ENCODE results near the gene PTGES3. TPM values are rescaled to one million over a fixed set of nuclear protein-coding genes. Genes with fewer than 3 reads are reported as not detected.
"Not testable (repeated sequence)": the region's sequence is repeated elsewhere in the genome, so short reads cannot be mapped to it uniquely, and the experiment has no call there.

The PTGES3 gene
- total RNA-seq, 6 experiments from 2014 or later, result 70.0 to 184 (median 81.8) TPM

DNA sequence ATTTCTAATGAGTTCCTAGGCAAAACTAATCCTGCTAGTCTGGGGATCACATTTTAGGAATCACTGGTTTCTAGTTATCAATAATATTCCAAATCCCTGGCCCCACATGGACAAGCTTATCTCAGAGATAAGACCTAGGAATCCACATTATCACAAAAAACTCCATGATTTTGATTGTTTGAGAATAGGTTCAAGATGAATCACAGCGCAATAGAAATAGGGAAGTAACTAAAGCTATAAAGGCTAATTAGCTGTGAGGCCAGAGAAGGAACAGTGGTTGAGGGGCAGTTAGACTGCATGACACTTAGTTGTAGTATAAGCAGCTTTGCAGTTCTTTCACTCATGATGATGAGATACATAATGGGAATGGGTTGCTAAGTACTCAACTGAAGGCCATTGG, 29.2 kb downstream of the PTGES3 start:
- WGBS (ENCODE audit: insufficient coverage, low coverage, low lambda C conversion rate, missing lambda C conversion rate), result 71% methylated on average over 1 of the region's 1 CpG
- intact Hi-C loops (cut with DNase I), result no loop called here
- H3K36me3 ChIP-seq, result peaks cover 0 to 11% (median 4%) of the 10 kb centered on the region in 4 donors
- no peak overlapping the region for H3K27ac ChIP-seq
- no peaks in the 10 kb centered on the region for H3K27me3 ChIP-seq
- H3K9me3 ChIP-seq, result no peaks in the 10 kb centered on the region
- H3K4me1 ChIP-seq, result no peaks in the 10 kb centered on the region
- no peak for TF ChIP-seq POLR2A (IDR thresholded peaks at IDR 0.05)
- TF ChIP-seq, protein P1, sequence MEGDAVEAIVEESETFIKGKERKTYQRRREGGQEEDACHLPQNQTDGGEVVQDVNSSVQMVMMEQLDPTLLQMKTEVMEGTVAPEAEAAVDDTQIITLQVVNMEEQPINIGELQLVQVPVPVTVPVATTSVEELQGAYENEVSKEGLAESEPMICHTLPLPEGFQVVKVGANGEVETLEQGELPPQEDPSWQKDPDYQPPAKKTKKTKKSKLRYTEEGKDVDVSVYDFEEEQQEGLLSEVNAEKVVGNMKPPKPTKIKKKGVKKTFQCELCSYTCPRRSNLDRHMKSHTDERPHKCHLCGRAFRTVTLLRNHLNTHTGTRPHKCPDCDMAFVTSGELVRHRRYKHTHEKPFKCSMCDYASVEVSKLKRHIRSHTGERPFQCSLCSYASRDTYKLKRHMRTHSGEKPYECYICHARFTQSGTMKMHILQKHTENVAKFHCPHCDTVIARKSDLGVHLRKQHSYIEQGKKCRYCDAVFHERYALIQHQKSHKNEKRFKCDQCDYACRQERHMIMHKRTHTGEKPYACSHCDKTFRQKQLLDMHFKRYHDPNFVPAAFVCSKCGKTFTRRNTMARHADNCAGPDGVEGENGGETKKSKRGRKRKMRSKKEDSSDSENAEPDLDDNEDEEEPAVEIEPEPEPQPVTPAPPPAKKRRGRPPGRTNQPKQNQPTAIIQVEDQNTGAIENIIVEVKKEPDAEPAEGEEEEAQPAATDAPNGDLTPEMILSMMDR (IDR thresholded peaks at IDR 0.05), result no peak
- DNase-seq, result no peak
- ATAC-seq, result no peak
- H3K4me3 ChIP-seq, result no peak overlapping the region

DNA sequence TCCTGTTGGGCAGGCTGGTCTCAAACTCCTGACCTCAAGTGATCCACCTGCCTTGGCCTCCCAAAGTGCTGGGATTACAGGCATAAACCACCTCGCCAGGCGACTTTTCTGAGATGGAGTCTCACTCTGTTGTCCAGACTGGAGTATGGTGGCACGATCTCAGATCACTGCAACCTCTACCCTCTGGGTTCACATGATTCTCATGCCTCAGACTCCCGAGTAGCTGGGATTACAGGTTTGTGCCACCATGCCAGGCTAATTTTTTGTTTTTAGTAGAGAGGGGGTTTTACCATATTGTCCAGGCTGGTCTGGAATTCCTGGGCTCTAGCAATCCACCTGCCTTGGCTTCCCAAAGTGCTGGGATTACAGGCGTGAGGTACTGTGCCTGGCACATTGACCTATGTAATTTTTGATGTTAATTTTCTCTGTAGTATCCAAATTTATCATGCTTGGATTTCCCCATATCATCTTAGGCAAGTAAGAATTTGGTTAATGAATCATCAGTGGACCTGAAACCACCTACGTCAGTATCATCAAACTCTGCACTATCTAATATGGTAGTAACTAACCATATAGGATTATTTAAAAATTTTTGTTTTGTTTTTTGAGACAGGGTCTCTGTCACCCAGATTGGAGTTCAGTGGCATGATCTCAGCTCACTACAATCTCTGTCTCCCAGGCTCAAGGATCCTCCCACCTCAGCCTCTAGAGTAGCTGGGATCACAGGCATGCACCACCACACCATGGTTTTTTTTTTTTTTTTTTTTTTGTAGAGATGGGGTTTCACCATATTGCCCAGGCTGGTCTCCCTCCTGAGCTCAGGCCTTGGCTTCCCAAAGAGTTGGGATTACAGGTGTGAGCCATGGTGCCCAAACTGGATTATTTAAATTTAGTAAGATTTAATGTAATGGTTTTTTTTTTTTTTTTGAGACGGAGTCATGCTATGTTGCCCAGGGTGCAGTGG, 30.4 kb downstream of the PTGES3 start:
- no peak overlapping the region for H3K27ac ChIP-seq
- DNase-seq (no peak), ATAC-seq (peak in 1 of 4 donors; percentile 83)
- TF ChIP-seq, protein P1 (IDR thresholded peaks at IDR 0.05), result no peak
- TF ChIP-seq POLR2A (IDR thresholded peaks at IDR 0.05), result no peak
- 62% methylated on average over 4 of the region's 7 CpGs for WGBS (ENCODE audit: insufficient coverage, low coverage, low lambda C conversion rate, missing lambda C conversion rate)
- no peaks in the 10 kb centered on the region for H3K27me3 ChIP-seq
- intact Hi-C loops (cut with DNase I), result no loop called here
- H3K36me3 ChIP-seq, result no peaks in the 10 kb centered on the region
- no peaks in the 10 kb centered on the region for H3K4me1 ChIP-seq
- H3K4me3 ChIP-seq, result no peak overlapping the region
- no peaks in the 10 kb centered on the region for H3K9me3 ChIP-seq

DNA sequence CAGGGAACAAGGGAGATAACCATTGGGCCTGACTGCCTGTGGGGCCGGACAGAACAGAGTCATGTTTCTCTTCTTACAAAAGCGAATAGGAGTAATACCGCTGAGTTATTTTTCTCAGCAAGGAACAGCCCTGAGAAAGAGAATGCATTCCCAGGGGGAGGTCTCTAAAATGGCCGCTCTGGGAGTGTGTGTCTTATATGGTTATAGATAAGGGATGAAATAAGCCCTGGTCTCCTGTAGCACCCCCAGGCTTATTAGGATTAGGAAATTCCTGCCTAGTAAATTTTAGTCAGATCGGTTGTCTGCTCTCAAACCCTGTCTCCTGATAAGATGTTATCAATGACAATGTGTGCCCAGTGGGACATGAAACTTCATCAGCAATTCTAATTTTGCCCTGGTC, 34.3 kb downstream of the PTGES3 start:
- H3K27me3 ChIP-seq; H3K4me3 ChIP-seq; H3K36me3 ChIP-seq; ATAC-seq; H3K27ac ChIP-seq; H3K9me3 ChIP-seq; intact Hi-C loops (cut with DNase I); DNase-seq; H3K4me1 ChIP-seq: not testable (repeated sequence)
- WGBS (ENCODE audit: insufficient coverage, low coverage, low lambda C conversion rate, missing lambda C conversion rate), result 76% methylated on average over 4 of the region's 5 CpGs

DNA sequence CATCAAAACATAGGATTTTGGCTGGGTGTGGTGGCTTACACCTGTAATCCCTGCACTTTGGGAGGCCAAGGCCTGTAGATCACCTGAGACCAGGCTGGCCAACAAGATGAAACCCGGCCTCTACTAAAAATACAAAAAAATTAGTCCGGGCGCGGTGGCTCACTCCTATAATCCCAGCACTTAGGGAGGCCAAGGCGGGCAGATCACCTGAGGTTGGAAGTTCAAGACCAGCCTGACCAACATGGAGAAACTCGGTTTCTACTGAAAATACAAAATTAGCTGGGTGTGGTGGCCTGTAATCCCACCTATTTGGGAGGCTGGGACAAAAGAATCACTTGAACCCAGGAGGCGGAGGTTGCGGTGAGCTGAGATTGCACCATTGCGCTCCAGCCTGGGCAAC, 40.1 kb downstream of the PTGES3 start:
- Histone ChIP-seq H3K4me1 (peaks cover 0 to 22% (median 6%) of the 10 kb centered on the region in 4 donors), H3K36me3 (peaks cover 9 to 17% (median 14%) of the 10 kb centered on the region in 4 donors)
- H3K27ac ChIP-seq; H3K9me3 ChIP-seq; ATAC-seq; intact Hi-C loops (cut with DNase I); DNase-seq; H3K27me3 ChIP-seq; H3K4me3 ChIP-seq: not testable (repeated sequence)
- 68% methylated on average over 4 of the region's 9 CpGs for WGBS (ENCODE audit: insufficient coverage, low coverage, low lambda C conversion rate, missing lambda C conversion rate)

DNA sequence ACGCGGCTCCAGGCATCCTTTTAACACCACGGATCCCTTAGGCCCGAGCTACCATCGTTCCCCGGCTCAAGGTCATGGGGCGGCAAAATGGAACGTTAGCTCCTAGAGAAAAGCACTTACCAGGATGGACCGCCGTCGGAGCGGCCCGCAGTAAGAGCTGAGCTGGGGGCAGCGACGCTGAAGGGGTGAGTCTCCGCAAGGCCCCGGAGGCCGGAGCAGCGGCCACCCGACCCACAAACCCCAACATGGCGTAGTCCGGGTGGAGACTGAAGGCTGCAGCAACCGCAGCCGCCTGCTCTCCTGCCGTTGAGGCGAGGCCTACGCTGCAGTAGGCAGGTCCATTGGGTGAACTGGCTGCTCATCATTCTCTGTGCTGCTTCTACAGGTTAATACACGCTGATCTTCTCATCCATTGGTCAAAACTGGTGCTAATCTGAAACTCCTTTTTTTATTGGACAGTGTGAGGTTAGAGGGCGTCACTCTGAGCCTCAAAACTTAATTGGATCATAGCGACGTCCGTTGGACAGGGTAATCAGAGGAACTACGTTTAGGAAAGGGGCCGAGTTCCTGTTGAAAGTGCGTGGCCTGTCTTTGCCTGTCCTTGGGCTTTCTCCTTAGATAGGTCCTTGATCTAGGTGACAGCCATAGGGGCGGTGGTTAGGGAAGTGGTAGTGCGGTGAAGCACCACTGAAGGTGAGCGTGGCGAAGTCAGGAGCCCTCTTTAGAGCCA, 42.2 kb downstream of the PTGES3 start, which contains the start of gene ATP5F1B:
ATP5F1B (minus strand) TSS at position 268 of the 730 bp plus-strand sequence; CDS start at position 247, 21 bp downstream.
- ATAC-seq, result peak; percentile 98 to 99 (median 98)
- H3K36me3 ChIP-seq, result peaks cover 21 to 38% (median 30%) of the 10 kb centered on the region in 4 donors
- intact Hi-C loops (cut with DNase I), result no loop called here
- no peaks in the 10 kb centered on the region for H3K9me3 ChIP-seq
- no peaks in the 10 kb centered on the region for H3K27me3 ChIP-seq
- H3K4me3 ChIP-seq, result peak within 1 kb of the TSS; percentile 79 to 97 (median 96)
- peak within 1 kb of the TSS; percentile 85 to 98 (median 97) for H3K27ac ChIP-seq
- H3K4me1 ChIP-seq, result peaks cover 0 to 22% (median 6%) of the 10 kb centered on the region in 4 donors
- TF ChIP-seq, protein P1 (IDR thresholded peaks at IDR 0.05), result no peak
- TF ChIP-seq POLR2A (IDR thresholded peaks at IDR 0.05), result peak; percentile 100
- WGBS (ENCODE audit: insufficient coverage, low coverage, low lambda C conversion rate, missing lambda C conversion rate), result under 1% methylated on average over 19 of the region's 39 CpGs
- DNase-seq, result peak; percentile 95 to 98 (median 98)
